ENCODE data around the gene CD2BP2. TPM values are rescaled to one million over a fixed set of nuclear protein-coding genes. Genes with fewer than 3 reads are reported as not detected.
A peak's percentile ranks its signal among the peaks of the same experiment; 100 is the strongest.

Gene CD2BP2
- total and polyA plus RNA-seq, 3 experiments from 2014 or later, result 27.2 to 89.5 (median 84.5) TPM

DNA sequence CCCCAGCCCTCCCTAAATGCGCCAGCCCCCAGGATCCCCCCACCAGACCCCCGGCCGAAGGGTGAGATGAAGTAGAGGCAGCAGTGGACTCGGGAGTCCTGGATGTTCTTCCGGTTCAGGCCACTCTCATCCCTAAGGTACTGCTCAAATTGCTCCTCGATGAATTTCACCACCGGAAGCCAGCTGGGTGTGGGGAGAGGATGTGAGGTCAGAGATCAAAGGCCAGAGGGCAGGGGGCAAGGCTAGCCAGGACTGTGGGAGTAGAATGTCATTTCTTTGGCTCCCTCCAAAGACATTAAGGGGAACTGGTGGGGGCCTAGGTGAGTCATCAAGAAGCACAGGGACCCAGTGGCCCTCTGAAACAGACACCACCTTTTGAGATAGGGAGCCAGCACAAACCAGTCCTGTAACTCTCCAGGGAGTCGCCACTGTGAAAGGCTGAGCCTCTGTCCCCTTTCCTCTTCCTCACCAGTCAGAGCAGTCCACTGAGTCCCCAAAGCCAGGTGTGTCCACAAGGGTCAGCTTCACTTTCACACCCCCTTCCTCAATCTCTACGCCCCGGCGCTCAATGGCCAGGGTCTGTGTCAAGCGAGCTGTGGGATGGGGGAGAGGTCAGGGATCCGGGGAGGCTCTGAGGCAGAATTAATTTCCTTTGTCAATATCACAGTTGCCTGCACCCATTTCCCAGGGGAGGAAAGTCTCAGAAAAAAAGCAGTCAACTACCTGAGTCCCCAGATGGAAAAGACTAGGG lies 26.4 kb upstream of the CD2BP2 start:
- no peaks in the 10 kb centered on the region for H3K9me3 Mint-ChIP-seq
- peaks cover 3 to 32% (median 3%) of the 10 kb centered on the region in 3 donors for H3K36me3 Mint-ChIP-seq
- DNase-seq, result peak in 1 of 5 donors; percentile 56
- peak overlapping the region; percentile 60 for H3K27ac ChIP-seq (ENCODE audit: low read depth, low read length)
- peaks cover 59 to 64% (median 60%) of the 10 kb centered on the region in 3 donors for H3K4me1 Mint-ChIP-seq
- ChIA-PET CTCF (interaction anchor here (1.4 to 3.6 kb wide), 7 partner anchors 10 to 34 kb away, joined by 4 to 24 read pairs (median 15); partner anchors contain the start of genes TBC1D10B, ZNF48 and ZNF771), POLR2A (interaction anchor here (1.5 to 4.3 kb wide), 6 partner anchors 11 to 316 kb away, joined by 4 to 35 read pairs (median 10); partner anchors contain the start of genes ALDOA, TBC1D10B, ZNF48 and ZNF771)
- H3K4me3 ChIP-seq (ENCODE audit: low read length), result peak overlapping the region; percentile 57
- H3K4me1 ChIP-seq (ENCODE audit: insufficient read depth, low read length), result peaks cover 62% of the 10 kb centered on the region
- peaks cover 0 to 2% of the 10 kb centered on the region in 2 donors for H3K27me3 Mint-ChIP-seq
- H3K4me3 Mint-ChIP-seq, result peak overlapping the region; percentile 81 to 93 (median 91)
- H3K36me3 ChIP-seq (ENCODE audit: insufficient read depth, low read length), result no peaks in the 10 kb centered on the region
- no peaks in the 10 kb centered on the region for H3K9me3 ChIP-seq (ENCODE audit: low read length)
- H3K27me3 ChIP-seq (ENCODE audit: insufficient read depth, low read length, poor library complexity, severe bottlenecking), result no peaks in the 10 kb centered on the region
- H3K27ac Mint-ChIP-seq, result peak overlapping the region; percentile 92 to 100 (median 100)

DNA sequence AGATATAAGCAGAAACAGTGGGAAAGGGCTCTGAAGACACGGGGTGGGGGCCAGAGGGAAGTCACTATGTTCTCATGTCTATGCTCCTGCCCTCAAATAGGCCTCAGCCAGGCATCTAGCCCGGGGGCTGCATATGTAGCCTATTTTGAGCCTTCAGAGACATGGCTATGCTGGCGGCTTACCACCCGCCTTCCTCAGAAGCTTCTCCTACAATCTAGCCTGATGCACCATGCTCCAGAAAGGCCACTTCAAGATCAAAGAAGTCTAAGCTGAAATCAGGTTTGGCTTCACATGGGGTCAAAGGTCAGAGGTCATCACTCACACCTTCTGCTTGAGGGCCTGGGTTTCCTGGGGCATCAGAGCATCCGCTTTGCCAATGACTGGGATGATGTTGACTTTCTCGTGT lies 25.7 kb upstream of the CD2BP2 start:
- H3K4me3 ChIP-seq (ENCODE audit: low read length), result peak overlapping the region; percentile 57
- no peak for DNase-seq
- no peaks in the 10 kb centered on the region for H3K36me3 ChIP-seq (ENCODE audit: insufficient read depth, low read length)
- Mint-ChIP-seq H3K4me1 (peaks cover 59 to 64% (median 61%) of the 10 kb centered on the region in 3 donors), H3K9me3 (no peaks in the 10 kb centered on the region), H3K27ac (peak overlapping the region; percentile 92 to 100 (median 100)), H3K27me3 (peaks cover 0 to 2% of the 10 kb centered on the region in 2 donors), H3K4me3 (peak overlapping the region; percentile 81 to 93 (median 91)), H3K36me3 (peaks cover 3 to 32% (median 3%) of the 10 kb centered on the region in 3 donors)
- ChIA-PET CTCF (interaction anchor here (1.4 to 3.6 kb wide), 2 partner anchors 10 to 29 kb away, joined by 6 to 24 read pairs; partner anchors contain the start of gene TBC1D10B), POLR2A (interaction anchor here (1.5 to 4.3 kb wide), 2 partner anchors 10 to 37 kb away, joined by 4 to 35 read pairs; partner anchors contain the start of gene TBC1D10B)
- no peaks in the 10 kb centered on the region for H3K9me3 ChIP-seq (ENCODE audit: low read length)
- peaks cover 68% of the 10 kb centered on the region for H3K4me1 ChIP-seq (ENCODE audit: insufficient read depth, low read length)
- peak overlapping the region; percentile 60 for H3K27ac ChIP-seq (ENCODE audit: low read depth, low read length)
- H3K27me3 ChIP-seq (ENCODE audit: insufficient read depth, low read length, poor library complexity, severe bottlenecking), result no peaks in the 10 kb centered on the region

DNA sequence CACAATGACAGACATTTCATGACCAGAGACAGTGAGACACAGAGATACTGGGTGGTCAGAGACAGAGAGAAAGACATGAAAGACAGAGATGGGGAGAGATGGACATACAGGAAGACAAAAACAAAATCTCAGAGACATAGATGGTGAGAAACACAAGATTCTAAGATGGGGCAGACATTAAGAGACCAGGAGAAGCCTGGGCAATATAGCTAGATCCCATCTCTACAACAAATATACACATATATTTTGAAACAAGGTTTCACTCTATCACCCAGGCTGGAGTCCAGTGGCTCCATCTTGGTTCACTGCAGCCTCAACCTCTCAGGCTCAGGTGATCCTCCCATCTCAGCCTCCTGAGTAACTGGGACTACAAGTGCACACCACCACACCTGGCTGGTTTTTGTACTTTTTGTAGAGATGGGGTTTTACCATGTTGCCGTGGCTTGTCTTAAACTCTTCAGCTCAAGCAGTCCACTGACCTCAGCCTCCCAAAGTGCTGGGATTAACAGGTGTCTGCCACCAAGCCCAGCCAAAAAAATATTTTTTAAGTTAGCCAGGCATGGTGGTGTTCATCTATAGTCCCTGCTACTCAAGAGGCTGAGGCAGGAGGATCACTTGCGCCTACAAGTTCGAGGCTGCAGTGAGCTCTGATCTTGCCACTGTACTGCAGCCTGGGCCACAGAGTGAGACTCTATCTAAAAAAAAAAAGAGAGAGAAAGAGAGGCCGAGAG lies 25.1 kb upstream of the CD2BP2 start:
- peak overlapping the region; percentile 92 to 100 (median 100) for H3K27ac Mint-ChIP-seq
- Histone ChIP-seq H3K4me3 (ENCODE audit: low read length) (peak overlapping the region; percentile 20), H3K9me3 (ENCODE audit: low read length) (no peaks in the 10 kb centered on the region), H3K27me3 (ENCODE audit: insufficient read depth, low read length, poor library complexity, severe bottlenecking) (no peaks in the 10 kb centered on the region), H3K4me1 (ENCODE audit: insufficient read depth, low read length) (peaks cover 71% of the 10 kb centered on the region), H3K36me3 (ENCODE audit: insufficient read depth, low read length) (no peaks in the 10 kb centered on the region), H3K27ac (ENCODE audit: low read depth, low read length) (no peak overlapping the region)
- peak overlapping the region; percentile 91 to 100 (median 93) for H3K4me3 Mint-ChIP-seq
- no peak for DNase-seq
- peaks cover 3 to 32% (median 3%) of the 10 kb centered on the region in 3 donors for H3K36me3 Mint-ChIP-seq
- CTCF ChIA-PET, result interaction anchor here (1.2 to 3.6 kb wide), 3 partner anchors 9 to 37 kb away, joined by 3 to 24 read pairs (median 6); partner anchors contain the start of gene TBC1D10B
- no peaks in the 10 kb centered on the region for H3K9me3 Mint-ChIP-seq
- POLR2A ChIA-PET, result interaction anchor here (1.5 to 4.3 kb wide), 3 partner anchors 9 to 270 kb away, joined by 4 to 35 read pairs (median 8); partner anchors contain the start of genes PRR14 and TBC1D10B
- peaks cover 59 to 67% (median 60%) of the 10 kb centered on the region in 3 donors for H3K4me1 Mint-ChIP-seq
- H3K27me3 Mint-ChIP-seq, result peaks cover 0 to 2% of the 10 kb centered on the region in 2 donors

DNA sequence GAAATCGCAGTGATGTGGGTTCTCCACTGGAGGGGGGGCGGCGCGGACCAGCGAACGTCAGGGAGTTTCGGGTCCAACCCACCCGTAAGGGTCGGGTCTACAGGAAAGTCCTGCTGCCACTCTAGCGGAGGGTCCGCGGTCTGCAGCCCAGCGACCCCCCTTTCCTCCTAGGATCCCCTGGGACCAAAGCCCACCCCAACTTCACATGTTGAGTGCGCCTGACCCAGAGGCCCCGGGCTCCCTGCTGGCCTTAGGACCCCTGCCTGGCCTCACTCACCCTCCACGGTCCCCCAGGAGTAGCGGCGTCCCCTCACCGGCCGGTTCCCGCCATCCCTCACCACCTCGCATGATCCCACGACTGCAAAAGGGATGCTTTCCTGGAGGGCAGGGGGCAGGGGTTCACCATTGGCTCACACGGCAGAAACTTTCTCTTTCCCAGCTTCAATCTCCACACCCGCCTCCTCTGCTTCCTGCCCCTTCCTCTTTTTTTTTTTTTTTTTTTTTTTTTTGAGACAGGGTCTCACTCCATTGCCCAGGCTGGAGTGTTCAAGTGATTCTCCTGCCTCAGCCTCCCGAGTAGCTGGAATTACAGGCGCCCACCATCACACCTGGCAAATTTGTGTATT lies 24.2 kb upstream of the CD2BP2 start:
- H3K4me3 Mint-ChIP-seq, result peak overlapping the region; percentile 92 to 100 (median 96)

DNA sequence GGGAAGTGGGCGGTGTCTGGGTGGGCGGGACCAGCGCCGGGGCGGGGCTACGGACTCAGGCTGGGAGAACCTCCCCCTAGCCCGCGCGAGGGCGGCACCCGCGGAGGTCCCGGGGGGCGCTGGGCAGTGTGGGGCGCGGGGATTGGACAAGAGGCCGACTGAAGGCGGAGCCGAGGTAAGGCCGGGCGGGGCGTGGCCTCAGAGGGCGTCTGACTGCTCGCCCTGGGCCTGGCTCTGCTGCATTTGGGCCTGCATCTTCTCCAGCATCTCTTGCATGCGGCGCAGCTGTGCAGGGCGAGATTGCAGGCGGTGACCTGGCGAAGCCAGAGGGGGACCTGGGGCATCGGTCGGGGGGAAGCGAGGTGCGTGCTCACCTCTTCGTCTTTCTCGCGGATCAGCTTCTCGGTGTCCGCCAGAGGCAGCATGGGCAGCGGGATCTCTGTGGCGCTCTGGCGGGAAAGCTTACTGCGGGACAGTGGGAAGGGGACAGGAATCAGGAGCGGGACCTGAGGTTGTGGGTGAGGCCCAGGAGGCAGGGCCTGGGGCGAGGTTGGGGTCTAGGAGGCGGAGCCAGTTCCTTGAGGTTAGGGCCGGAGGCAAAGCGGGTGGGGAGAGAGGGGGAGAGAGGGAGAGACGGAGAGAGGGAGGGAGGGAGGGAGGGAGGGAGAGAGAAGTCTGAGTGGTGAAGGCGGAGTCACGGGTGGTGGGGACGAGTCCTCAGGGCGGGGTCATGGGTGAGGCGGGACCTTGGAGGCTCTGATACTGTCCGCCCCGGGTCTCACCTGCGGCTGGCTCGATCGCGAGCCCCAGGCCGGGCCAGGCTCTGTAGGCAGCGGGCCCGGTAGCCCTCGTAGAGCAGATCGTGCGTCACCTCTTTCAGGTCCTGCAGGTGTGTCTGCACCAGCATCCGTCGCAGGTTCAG lies 23.4 kb upstream of the CD2BP2 start:
- peak overlapping the region; percentile 99 to 100 (median 100) for H3K27ac Mint-ChIP-seq
- peaks cover 3 to 32% (median 3%) of the 10 kb centered on the region in 3 donors for H3K36me3 Mint-ChIP-seq
- H3K9me3 Mint-ChIP-seq, result no peaks in the 10 kb centered on the region
- H3K27me3 Mint-ChIP-seq, result peaks cover 0 to 2% of the 10 kb centered on the region in 2 donors
- ChIA-PET POLR2A (interaction anchor here (0.6 to 2.4 kb wide), 13 partner anchors 9 to 1495 kb away, joined by 3 to 12 read pairs (median 5); partner anchors contain the start of genes ALDOA, PRR14, ZNF48 and ZNF771), CTCF (interaction anchor here (0.7 to 1.5 kb wide), 4 partner anchors 9 to 40 kb away, joined by 3 read pairs; partner anchors contain the start of gene ZNF48)
- peak overlapping the region; percentile 99 for H3K27ac ChIP-seq (ENCODE audit: low read depth, low read length)
- peak; percentile 99 to 100 (median 99) for DNase-seq
- H3K4me3 ChIP-seq (ENCODE audit: low read length), result peak overlapping the region; percentile 99
- no peaks in the 10 kb centered on the region for H3K9me3 ChIP-seq (ENCODE audit: low read length)
- no peaks in the 10 kb centered on the region for H3K36me3 ChIP-seq (ENCODE audit: insufficient read depth, low read length)
- peaks cover 55 to 63% (median 55%) of the 10 kb centered on the region in 3 donors for H3K4me1 Mint-ChIP-seq
- H3K4me3 Mint-ChIP-seq, result peak overlapping the region; percentile 92 to 100 (median 96)
- no peaks in the 10 kb centered on the region for H3K27me3 ChIP-seq (ENCODE audit: insufficient read depth, low read length, poor library complexity, severe bottlenecking)
- peaks cover 64% of the 10 kb centered on the region for H3K4me1 ChIP-seq (ENCODE audit: insufficient read depth, low read length)

More for the DNA sequence above, 24.2 kb upstream of the CD2BP2 start:
- H3K27ac ChIP-seq (ENCODE audit: low read depth, low read length), result peak overlapping the region; percentile 99
- H3K36me3 Mint-ChIP-seq, result peaks cover 3 to 32% (median 3%) of the 10 kb centered on the region in 3 donors
- H3K27ac Mint-ChIP-seq, result peak overlapping the region; percentile 99 to 100 (median 100)
- peaks cover 71% of the 10 kb centered on the region for H3K4me1 ChIP-seq (ENCODE audit: insufficient read depth, low read length)
- no peaks in the 10 kb centered on the region for H3K36me3 ChIP-seq (ENCODE audit: insufficient read depth, low read length)
- ChIA-PET CTCF (interaction anchor here (1.2 kb wide), 1 partner anchor 38 kb away, joined by 3 read pairs; no protein-coding TSS in a partner anchor), POLR2A (interaction anchor here (0.6 to 4.3 kb wide), 7 partner anchors 8 to 1494 kb away, joined by 3 to 35 read pairs (median 6); partner anchors contain the start of genes PRR14, TBC1D10B and ZNF771)
- no peak for DNase-seq
- peak overlapping the region; percentile 99 for H3K4me3 ChIP-seq (ENCODE audit: low read length)
- peaks cover 0 to 2% of the 10 kb centered on the region in 2 donors for H3K27me3 Mint-ChIP-seq
- H3K27me3 ChIP-seq (ENCODE audit: insufficient read depth, low read length, poor library complexity, severe bottlenecking), result no peaks in the 10 kb centered on the region
- H3K4me1 Mint-ChIP-seq, result peaks cover 58 to 67% (median 59%) of the 10 kb centered on the region in 3 donors
- no peaks in the 10 kb centered on the region for H3K9me3 ChIP-seq (ENCODE audit: low read length)
- no peaks in the 10 kb centered on the region for H3K9me3 Mint-ChIP-seq

DNA sequence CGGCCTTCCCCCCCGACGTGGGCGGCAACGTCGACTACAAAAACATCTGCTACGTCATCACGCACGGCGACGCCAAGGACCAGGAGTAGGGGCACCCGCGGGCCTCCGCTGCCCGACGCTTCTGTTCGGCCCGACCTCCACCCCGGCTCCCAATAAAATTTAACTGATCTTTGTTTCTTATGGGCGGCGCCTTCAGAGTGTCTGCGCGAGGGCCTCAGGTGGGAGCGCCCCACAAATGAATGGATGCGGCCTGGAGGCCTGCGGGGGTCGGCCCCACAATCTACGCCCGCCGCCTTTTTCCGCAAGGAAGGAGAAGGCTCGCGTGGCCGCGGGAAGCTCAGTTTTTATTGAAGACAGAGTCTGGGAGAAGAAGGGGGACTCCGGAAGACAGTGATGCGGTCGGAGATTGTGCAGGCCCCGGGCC lies 22.7 kb upstream of the CD2BP2 start:
- Mint-ChIP-seq H3K4me3 (peak overlapping the region; percentile 92 to 100 (median 96)), H3K27me3 (peaks cover 0 to 2% of the 10 kb centered on the region in 2 donors), H3K27ac (peak overlapping the region; percentile 99 to 100 (median 100)), H3K4me1 (peaks cover 49 to 58% (median 50%) of the 10 kb centered on the region in 3 donors), H3K36me3 (peaks cover 3 to 32% (median 3%) of the 10 kb centered on the region in 3 donors), H3K9me3 (no peaks in the 10 kb centered on the region)
- Histone ChIP-seq H3K27ac (ENCODE audit: low read depth, low read length) (peak overlapping the region; percentile 99), H3K27me3 (ENCODE audit: insufficient read depth, low read length, poor library complexity, severe bottlenecking) (no peaks in the 10 kb centered on the region), H3K36me3 (ENCODE audit: insufficient read depth, low read length) (no peaks in the 10 kb centered on the region), H3K9me3 (ENCODE audit: low read length) (no peaks in the 10 kb centered on the region), H3K4me3 (ENCODE audit: low read length) (peak overlapping the region; percentile 99), H3K4me1 (ENCODE audit: insufficient read depth, low read length) (peaks cover 57% of the 10 kb centered on the region)
- ChIA-PET POLR2A (interaction anchor here (0.6 to 2.4 kb wide), 11 partner anchors 8 to 675 kb away, joined by 3 to 12 read pairs (median 5); partner anchors contain the start of genes ALDOA, PRR14, ZNF48 and ZNF771), CTCF (interaction anchor here (0.7 to 1.5 kb wide), 5 partner anchors 9 to 40 kb away, joined by 3 read pairs; partner anchors contain the start of gene ZNF48)
- peak; percentile 81 to 95 (median 88) for DNase-seq
